ENCODE data around the gene ERGIC3.

DNA sequence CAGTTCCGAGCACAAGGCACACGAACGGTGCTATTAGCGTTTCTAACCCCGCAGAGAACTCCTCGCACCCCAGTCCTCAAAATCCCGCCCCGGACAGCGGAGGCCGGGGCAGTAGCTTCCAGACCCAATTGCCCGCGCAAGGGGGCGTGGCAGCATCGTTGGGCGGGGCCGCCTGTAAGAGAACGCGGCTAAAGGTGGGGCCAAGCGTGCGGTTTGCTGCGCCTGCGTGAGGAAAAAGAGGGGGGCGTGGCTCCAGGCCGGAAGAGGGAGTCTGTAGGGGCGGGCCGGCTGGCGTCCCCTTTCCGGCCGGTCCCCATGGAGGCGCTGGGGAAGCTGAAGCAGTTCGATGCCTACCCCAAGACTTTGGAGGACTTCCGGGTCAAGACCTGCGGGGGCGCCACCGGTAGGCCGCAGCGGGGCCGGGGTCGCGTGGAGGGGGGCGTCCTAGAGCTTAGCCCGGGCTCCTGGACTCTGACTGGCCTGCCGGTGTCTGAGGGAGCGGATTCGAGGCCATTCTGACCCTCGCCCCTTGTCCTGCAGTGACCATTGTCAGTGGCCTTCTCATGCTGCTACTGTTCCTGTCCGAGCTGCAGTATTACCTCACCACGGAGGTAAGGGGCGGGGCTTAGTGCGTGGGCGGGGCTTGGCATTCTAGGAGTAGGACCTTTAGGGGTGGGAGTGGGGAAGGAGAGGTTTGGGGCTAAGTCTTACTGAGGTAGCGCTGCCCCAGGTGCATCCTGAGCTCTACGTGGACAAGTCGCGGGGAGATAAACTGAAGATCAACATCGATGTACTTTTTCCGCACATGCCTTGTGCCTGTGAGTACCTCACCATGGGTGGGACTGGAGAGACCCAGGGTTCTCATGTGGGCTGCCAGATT, at the start of gene ERGIC3:
- TF ChIP-seq, protein P1, sequence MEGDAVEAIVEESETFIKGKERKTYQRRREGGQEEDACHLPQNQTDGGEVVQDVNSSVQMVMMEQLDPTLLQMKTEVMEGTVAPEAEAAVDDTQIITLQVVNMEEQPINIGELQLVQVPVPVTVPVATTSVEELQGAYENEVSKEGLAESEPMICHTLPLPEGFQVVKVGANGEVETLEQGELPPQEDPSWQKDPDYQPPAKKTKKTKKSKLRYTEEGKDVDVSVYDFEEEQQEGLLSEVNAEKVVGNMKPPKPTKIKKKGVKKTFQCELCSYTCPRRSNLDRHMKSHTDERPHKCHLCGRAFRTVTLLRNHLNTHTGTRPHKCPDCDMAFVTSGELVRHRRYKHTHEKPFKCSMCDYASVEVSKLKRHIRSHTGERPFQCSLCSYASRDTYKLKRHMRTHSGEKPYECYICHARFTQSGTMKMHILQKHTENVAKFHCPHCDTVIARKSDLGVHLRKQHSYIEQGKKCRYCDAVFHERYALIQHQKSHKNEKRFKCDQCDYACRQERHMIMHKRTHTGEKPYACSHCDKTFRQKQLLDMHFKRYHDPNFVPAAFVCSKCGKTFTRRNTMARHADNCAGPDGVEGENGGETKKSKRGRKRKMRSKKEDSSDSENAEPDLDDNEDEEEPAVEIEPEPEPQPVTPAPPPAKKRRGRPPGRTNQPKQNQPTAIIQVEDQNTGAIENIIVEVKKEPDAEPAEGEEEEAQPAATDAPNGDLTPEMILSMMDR (conservative IDR thresholded peaks at IDR 0.05), result no peak; the same call in 1 of the 2 replicates
- no peak for TF ChIP-seq EZH2 (IDR thresholded peaks at IDR 0.05; ENCODE audit: low read depth)

All from PC-9 (cell line).